GOT3 (cell line): ENCODE data around the gene RAB9B.
"Not testable (repeated sequence)": the region's sequence is repeated elsewhere in the genome, so short reads cannot be mapped to it uniquely, and the experiment has no call there.

Experiments used
- DNase-seq: peaks from one replicate; lab custom pipeline; 2025; ENCODE audit warnings: mixed read lengths; lab: John Stamatoyannopoulos, UW

Gene RAB9B

GRCh38 chrX:103831803-103832544 is at the start of gene RAB9B:
RAB9B (minus strand) TSS chrX:103832257; CDS start chrX:103825784, 6,473 bp downstream.
- no peak for DNase-seq

GRCh38 chrX:103879339-103879738 is 47.3 kb upstream of the RAB9B start:
- no peak for DNase-seq

- no peak for DNase-seq
These were observed 46.5 kb upstream of the RAB9B start for GRCh38 chrX:103878466-103879122.

- DNase-seq, result no peak
These were observed 45.5 kb upstream of the RAB9B start for GRCh38 chrX:103877571-103877970.

GRCh38 chrX:103864886-103865534 is 33.0 kb upstream of the RAB9B start:
- DNase-seq, result no peak

- DNase-seq, result no peak
These were observed 32.1 kb upstream of the RAB9B start for GRCh38 chrX:103864149-103864548.

- DNase-seq, result no peak
These were observed 29.1 kb upstream of the RAB9B start for GRCh38 chrX:103861200-103861599.

- DNase-seq, result no peak
These were observed 17.5 kb upstream of the RAB9B start for GRCh38 chrX:103849558-103849957.

- no peak for DNase-seq
These were observed 15.3 kb upstream of the RAB9B start for GRCh38 chrX:103847174-103847870.

- no peak for DNase-seq
These were observed 14.3 kb upstream of the RAB9B start for GRCh38 chrX:103846386-103846785.

GRCh38 chrX:103845165-103845653 is 13.2 kb upstream of the RAB9B start:
- DNase-seq, result peak; percentile 3

- no peak for DNase-seq
These were observed 7.3 kb upstream of the RAB9B start for GRCh38 chrX:103839404-103839803.

- DNase-seq, result no peak
These were observed 685 bp downstream of the RAB9B start for GRCh38 chrX:103831342-103831802.

- no peak for DNase-seq
These were observed 1.2 kb downstream of the RAB9B start for GRCh38 chrX:103830848-103831247.

- no peak for DNase-seq
These were observed 3.5 kb downstream of the RAB9B start for GRCh38 chrX:103828529-103828928.

- no peak for DNase-seq
These were observed 6.2 kb downstream of the RAB9B start for GRCh38 chrX:103825881-103826280.

- DNase-seq, result no peak
These were observed 8.5 kb downstream of the RAB9B start for GRCh38 chrX:103823591-103823990.

- DNase-seq, result not testable (repeated sequence)
These were observed 11.3 kb downstream of the RAB9B start for GRCh38 chrX:103820802-103821201.

GRCh38 chrX:103818842-103819619 is 13.0 kb downstream of the RAB9B start:
- DNase-seq, result no peak

- DNase-seq, result no peak
These were observed 14.6 kb downstream of the RAB9B start for GRCh38 chrX:103817502-103817901.

- DNase-seq, result not testable (repeated sequence)
These were observed 15.0 kb downstream of the RAB9B start for GRCh38 chrX:103817101-103817500.
